Measurements from ENCODE around the gene PDK1.

PDK1 gene

GRCh38 chr2:172550419-172550818 lies 5.5 kb upstream of the PDK1 start:
- H3K27me3 ChIP-seq (ENCODE audit: insufficient read depth, low read length): no peaks in the 10 kb centered on the region
- H3K23ac ChIP-seq (ENCODE audit: low read length): no peak overlapping the region
- H4K12ac ChIP-seq (ENCODE audit: low read depth, low read length): no peak overlapping the region
- no peak overlapping the region for H2AK5ac ChIP-seq (ENCODE audit: low read length)
- H3K18ac ChIP-seq (ENCODE audit: low read length): no peak overlapping the region
- no peak overlapping the region for H3K4ac ChIP-seq (ENCODE audit: low read depth, low read length)
- no peak overlapping the region for H3K4me3 ChIP-seq (ENCODE audit: low read depth, low read length)
- H4K8ac ChIP-seq (ENCODE audit: low read depth, low read length): no peak overlapping the region
- H2BK12ac ChIP-seq (ENCODE audit: low read length): no peak overlapping the region
- H2AFZ ChIP-seq (ENCODE audit: insufficient read depth, low read length, poor library complexity): no peak overlapping the region
- H3K36me3 ChIP-seq (ENCODE audit: control insufficient read depth in 1 of 2, insufficient read depth in 2 of 2, low read length in 2 of 2): no peaks in the 10 kb centered on the region
- H3K9ac ChIP-seq (ENCODE audit: low read length): no peak overlapping the region
- H3K27ac ChIP-seq (ENCODE audit: low read depth, low read length): no peak overlapping the region
- H2BK5ac ChIP-seq (ENCODE audit: low read depth, low read length, poor library complexity): no peak overlapping the region
- DNase-seq: no peak
- no peak overlapping the region for H4K91ac ChIP-seq (ENCODE audit: low read depth, low read length)
- peaks cover 2% of the 10 kb centered on the region for H3K9me3 ChIP-seq (ENCODE audit: insufficient read depth, low read depth, low read length)
- H3K14ac ChIP-seq (ENCODE audit: low read length): no peak overlapping the region
- no peak overlapping the region for H3K4me2 ChIP-seq (ENCODE audit: low read length)
- H3K79me2 ChIP-seq (ENCODE audit: control insufficient read depth, insufficient read depth, low read length, poor library complexity): peaks cover 1% of the 10 kb centered on the region
- peaks cover 4% of the 10 kb centered on the region for H3K79me1 ChIP-seq (ENCODE audit: low read length)
- H3K4me1 ChIP-seq (ENCODE audit: control insufficient read depth in 1 of 2, insufficient read depth in 2 of 2, low read length in 2 of 2): peaks cover 5 to 6% of the 10 kb centered on the region in 2 experiments
- H2BK120ac ChIP-seq (ENCODE audit: insufficient read depth, low read length, poor library complexity): no peak overlapping the region

- H3K9ac ChIP-seq (ENCODE audit: low read length): no peak overlapping the region
- H2BK5ac ChIP-seq (ENCODE audit: low read depth, low read length, poor library complexity): no peak overlapping the region
- no peaks in the 10 kb centered on the region for H3K27me3 ChIP-seq (ENCODE audit: insufficient read depth, low read length)
- H4K91ac ChIP-seq (ENCODE audit: low read depth, low read length): no peak overlapping the region
- H2AK5ac ChIP-seq (ENCODE audit: low read length): no peak overlapping the region
- no peak overlapping the region for H3K14ac ChIP-seq (ENCODE audit: low read length)
- no peak overlapping the region for H2AFZ ChIP-seq (ENCODE audit: insufficient read depth, low read length, poor library complexity)
- H2BK12ac ChIP-seq (ENCODE audit: low read length): no peak overlapping the region
- H2BK120ac ChIP-seq (ENCODE audit: insufficient read depth, low read length, poor library complexity): no peak overlapping the region
- H3K4ac ChIP-seq (ENCODE audit: low read depth, low read length): no peak overlapping the region
- peak; percentile 48 to 71 for DNase-seq
- H3K4me3 ChIP-seq (ENCODE audit: low read depth, low read length): no peak overlapping the region
- peaks cover 2% of the 10 kb centered on the region for H3K9me3 ChIP-seq (ENCODE audit: insufficient read depth, low read depth, low read length)
- peaks cover 10% of the 10 kb centered on the region for H3K79me1 ChIP-seq (ENCODE audit: low read length)
- H3K4me1 ChIP-seq (ENCODE audit: control insufficient read depth in 1 of 2, insufficient read depth in 2 of 2, low read length in 2 of 2): peaks cover 5 to 6% of the 10 kb centered on the region in 2 experiments
- no peaks in the 10 kb centered on the region for H3K36me3 ChIP-seq (ENCODE audit: control insufficient read depth in 1 of 2, insufficient read depth in 2 of 2, low read length in 2 of 2)
- no peak overlapping the region for H3K18ac ChIP-seq (ENCODE audit: low read length)
- peaks cover 4% of the 10 kb centered on the region for H3K79me2 ChIP-seq (ENCODE audit: control insufficient read depth, insufficient read depth, low read length, poor library complexity)
- no peak overlapping the region for H4K8ac ChIP-seq (ENCODE audit: low read depth, low read length)
- no peak overlapping the region for H4K12ac ChIP-seq (ENCODE audit: low read depth, low read length)
- H3K23ac ChIP-seq (ENCODE audit: low read length): no peak overlapping the region
- H3K4me2 ChIP-seq (ENCODE audit: low read length): no peak overlapping the region
- H3K27ac ChIP-seq (ENCODE audit: low read depth, low read length): no peak overlapping the region
Measured at GRCh38 chr2:172551271-172551670, 4.6 kb upstream of the PDK1 start.

GRCh38 chr2:172552547-172553291 lies 3.2 kb upstream of the PDK1 start:
- no peaks in the 10 kb centered on the region for H3K36me3 ChIP-seq (ENCODE audit: control insufficient read depth in 1 of 2, insufficient read depth in 2 of 2, low read length in 2 of 2)
- no peak overlapping the region for H2BK5ac ChIP-seq (ENCODE audit: low read depth, low read length, poor library complexity)
- peaks cover 4% of the 10 kb centered on the region for H3K9me3 ChIP-seq (ENCODE audit: insufficient read depth, low read depth, low read length)
- H3K18ac ChIP-seq (ENCODE audit: low read length): no peak overlapping the region
- H4K12ac ChIP-seq (ENCODE audit: low read depth, low read length): no peak overlapping the region
- H4K8ac ChIP-seq (ENCODE audit: low read depth, low read length): no peak overlapping the region
- peaks cover 10% of the 10 kb centered on the region for H3K79me1 ChIP-seq (ENCODE audit: low read length)
- no peak overlapping the region for H3K27ac ChIP-seq (ENCODE audit: low read depth, low read length)
- no peak overlapping the region for H2AFZ ChIP-seq (ENCODE audit: insufficient read depth, low read length, poor library complexity)
- WGBS (ENCODE audit: extremely low coverage, insufficient coverage, insufficient read length): no CpG with 5 or more reads among the region's 4 CpGs
- H3K14ac ChIP-seq (ENCODE audit: low read length): no peak overlapping the region
- H3K4me1 ChIP-seq (ENCODE audit: control insufficient read depth in 1 of 2, insufficient read depth in 2 of 2, low read length in 2 of 2): peaks cover 5 to 10% of the 10 kb centered on the region in 2 experiments
- H2BK120ac ChIP-seq (ENCODE audit: insufficient read depth, low read length, poor library complexity): no peak overlapping the region
- H3K79me2 ChIP-seq (ENCODE audit: control insufficient read depth, insufficient read depth, low read length, poor library complexity): peaks cover 4% of the 10 kb centered on the region
- no peak overlapping the region for H3K4ac ChIP-seq (ENCODE audit: low read depth, low read length)
- H3K4me2 ChIP-seq (ENCODE audit: low read length): no peak overlapping the region
- H3K9ac ChIP-seq (ENCODE audit: low read length): no peak overlapping the region
- peak overlapping the region; percentile 24 for H2BK12ac ChIP-seq (ENCODE audit: low read length)
- no peak overlapping the region for H4K91ac ChIP-seq (ENCODE audit: low read depth, low read length)
- DNase-seq: peak; percentile 4 to 32
- H3K23ac ChIP-seq (ENCODE audit: low read length): no peak overlapping the region
- H2AK5ac ChIP-seq (ENCODE audit: low read length): peak overlapping the region; percentile 59
- no peak overlapping the region for H3K4me3 ChIP-seq (ENCODE audit: low read depth, low read length)
- H3K27me3 ChIP-seq (ENCODE audit: insufficient read depth, low read length): no peaks in the 10 kb centered on the region

- Histone ChIP-seq H2BK120ac (ENCODE audit: insufficient read depth, low read length, poor library complexity) (no peak overlapping the region), H2AFZ (ENCODE audit: insufficient read depth, low read length, poor library complexity) (no peak overlapping the region)
- no CpG with 5 or more reads among the region's 18 CpGs for WGBS (ENCODE audit: extremely low coverage, insufficient coverage, insufficient read length)
Measured at GRCh38 chr2:172554352-172555271, 1.3 kb upstream of the PDK1 start.

More at GRCh38 chr2:172554352-172555271, 1.3 kb upstream of the PDK1 start:
- H3K4me3 ChIP-seq (ENCODE audit: low read depth, low read length): no peak overlapping the region
- H3K23ac ChIP-seq (ENCODE audit: low read length): no peak overlapping the region
- H3K36me3 ChIP-seq (ENCODE audit: control insufficient read depth in 1 of 2, insufficient read depth in 2 of 2, low read length in 2 of 2): no peaks in the 10 kb centered on the region
- H2BK12ac ChIP-seq (ENCODE audit: low read length): no peak overlapping the region
- H3K18ac ChIP-seq (ENCODE audit: low read length): no peak overlapping the region
- no peak overlapping the region for H2BK5ac ChIP-seq (ENCODE audit: low read depth, low read length, poor library complexity)
- no peak overlapping the region for H3K4me2 ChIP-seq (ENCODE audit: low read length)
- no peak overlapping the region for H4K8ac ChIP-seq (ENCODE audit: low read depth, low read length)
- H3K14ac ChIP-seq (ENCODE audit: low read length): no peak overlapping the region
- H3K27ac ChIP-seq (ENCODE audit: low read depth, low read length): no peak overlapping the region
- peaks cover 4% of the 10 kb centered on the region for H3K79me2 ChIP-seq (ENCODE audit: control insufficient read depth, insufficient read depth, low read length, poor library complexity)
- H2AK5ac ChIP-seq (ENCODE audit: low read length): no peak overlapping the region
- peaks cover 10% of the 10 kb centered on the region for H3K79me1 ChIP-seq (ENCODE audit: low read length)
- H3K4me1 ChIP-seq (ENCODE audit: control insufficient read depth in 1 of 2, insufficient read depth in 2 of 2, low read length in 2 of 2): peaks cover 5 to 10% of the 10 kb centered on the region in 2 experiments
- H4K91ac ChIP-seq (ENCODE audit: low read depth, low read length): no peak overlapping the region
- no peaks in the 10 kb centered on the region for H3K27me3 ChIP-seq (ENCODE audit: insufficient read depth, low read length)
- no peak overlapping the region for H4K12ac ChIP-seq (ENCODE audit: low read depth, low read length)
- DNase-seq: peak in 1 of 2 donors; percentile 31
- peaks cover 2% of the 10 kb centered on the region for H3K9me3 ChIP-seq (ENCODE audit: insufficient read depth, low read depth, low read length)
- no peak overlapping the region for H3K9ac ChIP-seq (ENCODE audit: low read length)
- no peak overlapping the region for H3K4ac ChIP-seq (ENCODE audit: low read depth, low read length)

Measured in trophoblast cell (in vitro differentiated cells and primary cell).